GM12801 (cell line): ENCODE results near the gene RTEL1.

Experiments used
- TF ChIP-seq, protein P1 (sequence below): IDR thresholded peaks from one replicate; pipeline ENCODE4 v1.5.1; 2011; ENCODE audit warnings: control low read depth; ENCODE audit not compliant: insufficient read length; ENCODE audit errors: extremely low read depth

RTEL1 gene

DNA sequence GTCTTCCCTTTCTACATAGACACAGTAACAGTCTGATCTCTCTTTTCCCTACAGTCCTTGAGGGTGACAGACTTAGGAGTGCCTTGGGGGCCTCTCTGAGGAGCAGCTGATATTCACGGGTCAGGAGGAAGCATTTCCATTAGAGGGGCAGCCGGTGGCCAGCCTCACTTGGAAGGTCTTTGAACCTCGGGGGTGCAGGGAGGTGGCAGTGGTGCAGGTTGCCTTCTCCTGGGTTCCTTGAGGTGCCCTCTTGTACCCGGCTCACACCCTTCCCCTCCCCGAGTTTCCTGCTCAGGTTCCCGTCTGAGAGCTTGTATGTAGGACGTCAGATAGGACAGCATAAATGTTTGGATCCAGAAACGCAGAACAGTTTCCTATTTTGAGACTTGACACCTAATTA lies 2.5 kb downstream of the RTEL1 start:
- TF ChIP-seq, protein P1, sequence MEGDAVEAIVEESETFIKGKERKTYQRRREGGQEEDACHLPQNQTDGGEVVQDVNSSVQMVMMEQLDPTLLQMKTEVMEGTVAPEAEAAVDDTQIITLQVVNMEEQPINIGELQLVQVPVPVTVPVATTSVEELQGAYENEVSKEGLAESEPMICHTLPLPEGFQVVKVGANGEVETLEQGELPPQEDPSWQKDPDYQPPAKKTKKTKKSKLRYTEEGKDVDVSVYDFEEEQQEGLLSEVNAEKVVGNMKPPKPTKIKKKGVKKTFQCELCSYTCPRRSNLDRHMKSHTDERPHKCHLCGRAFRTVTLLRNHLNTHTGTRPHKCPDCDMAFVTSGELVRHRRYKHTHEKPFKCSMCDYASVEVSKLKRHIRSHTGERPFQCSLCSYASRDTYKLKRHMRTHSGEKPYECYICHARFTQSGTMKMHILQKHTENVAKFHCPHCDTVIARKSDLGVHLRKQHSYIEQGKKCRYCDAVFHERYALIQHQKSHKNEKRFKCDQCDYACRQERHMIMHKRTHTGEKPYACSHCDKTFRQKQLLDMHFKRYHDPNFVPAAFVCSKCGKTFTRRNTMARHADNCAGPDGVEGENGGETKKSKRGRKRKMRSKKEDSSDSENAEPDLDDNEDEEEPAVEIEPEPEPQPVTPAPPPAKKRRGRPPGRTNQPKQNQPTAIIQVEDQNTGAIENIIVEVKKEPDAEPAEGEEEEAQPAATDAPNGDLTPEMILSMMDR, result no peak

DNA sequence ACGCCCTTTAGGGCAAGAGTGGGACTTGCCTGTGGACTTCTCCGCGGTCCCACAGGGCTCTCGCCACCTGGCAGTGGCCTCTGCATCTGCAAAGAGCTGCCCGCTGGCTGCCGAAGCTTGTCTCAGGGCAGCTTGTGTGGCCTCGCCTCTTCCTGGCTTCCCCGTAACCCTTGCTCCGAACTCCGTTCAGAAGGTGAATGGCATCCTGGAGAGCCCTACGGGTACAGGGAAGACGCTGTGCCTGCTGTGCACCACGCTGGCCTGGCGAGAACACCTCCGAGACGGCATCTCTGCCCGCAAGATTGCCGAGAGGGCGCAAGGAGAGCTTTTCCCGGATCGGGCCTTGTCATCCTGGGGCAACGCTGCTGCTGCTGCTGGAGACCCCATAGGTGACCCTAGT lies 3.0 kb downstream of the RTEL1 start:
- TF ChIP-seq, protein P1, result no peak

DNA sequence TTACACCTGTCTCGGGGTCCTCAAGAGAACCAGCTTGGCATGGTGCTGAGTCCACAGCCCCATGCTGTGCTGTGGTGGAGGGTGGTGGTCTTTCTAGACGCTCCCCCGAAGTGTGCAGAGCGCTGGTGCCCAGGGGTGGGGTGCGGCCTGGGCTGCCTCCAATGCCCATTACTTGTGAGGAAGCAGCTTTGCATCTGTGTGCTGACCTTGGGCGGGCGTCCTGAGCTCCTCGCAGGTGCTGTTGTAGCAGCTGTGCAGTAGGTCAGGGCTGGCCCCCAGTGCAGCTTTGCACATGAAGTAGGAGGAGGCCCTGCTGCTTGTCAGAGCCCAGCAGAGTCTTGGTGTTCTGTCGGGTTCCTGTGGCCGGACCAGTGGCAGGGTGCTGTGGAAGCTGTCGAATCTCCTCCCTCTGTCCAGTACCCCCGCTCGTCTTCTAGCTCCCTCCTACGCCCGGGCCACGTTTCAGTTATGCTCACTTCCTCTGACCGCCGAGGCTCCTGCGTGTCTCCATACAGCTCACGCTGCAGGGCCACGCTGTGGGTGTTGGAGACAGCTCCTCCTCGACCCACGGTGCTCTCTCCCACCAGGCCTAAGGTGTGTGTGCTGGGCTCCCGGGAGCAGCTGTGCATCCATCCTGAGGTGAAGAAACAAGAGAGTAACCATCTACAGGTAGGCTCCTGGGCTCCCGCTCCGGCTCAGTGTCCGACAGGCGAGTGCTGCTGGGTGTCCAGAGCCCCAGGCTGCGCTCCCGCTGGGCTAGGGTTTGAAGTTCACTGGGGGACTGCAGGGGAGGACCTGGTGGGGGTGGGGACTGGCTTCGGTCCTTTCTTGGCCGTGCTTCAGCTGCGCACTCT lies 4.1 kb downstream of the RTEL1 start:
- TF ChIP-seq, protein P1, result no peak

DNA sequence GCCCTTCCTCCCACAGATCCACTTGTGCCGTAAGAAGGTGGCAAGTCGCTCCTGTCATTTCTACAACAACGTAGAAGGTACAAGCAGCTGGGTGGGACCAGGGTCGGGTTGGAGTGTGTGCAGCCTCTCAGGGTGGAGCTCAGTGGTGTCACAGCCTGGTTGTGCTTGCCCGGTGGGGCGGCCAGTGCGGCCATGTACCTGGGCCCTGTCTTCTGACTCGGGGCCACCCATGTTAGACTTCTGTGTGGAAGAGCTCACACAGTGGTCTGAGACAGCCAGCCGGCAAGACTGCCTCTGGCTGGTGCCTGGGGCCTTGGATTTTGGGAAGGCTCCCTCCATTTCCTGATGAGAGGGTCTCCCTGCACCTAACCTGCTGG lies 4.7 kb downstream of the RTEL1 start:
- TF ChIP-seq, protein P1, result no peak

DNA sequence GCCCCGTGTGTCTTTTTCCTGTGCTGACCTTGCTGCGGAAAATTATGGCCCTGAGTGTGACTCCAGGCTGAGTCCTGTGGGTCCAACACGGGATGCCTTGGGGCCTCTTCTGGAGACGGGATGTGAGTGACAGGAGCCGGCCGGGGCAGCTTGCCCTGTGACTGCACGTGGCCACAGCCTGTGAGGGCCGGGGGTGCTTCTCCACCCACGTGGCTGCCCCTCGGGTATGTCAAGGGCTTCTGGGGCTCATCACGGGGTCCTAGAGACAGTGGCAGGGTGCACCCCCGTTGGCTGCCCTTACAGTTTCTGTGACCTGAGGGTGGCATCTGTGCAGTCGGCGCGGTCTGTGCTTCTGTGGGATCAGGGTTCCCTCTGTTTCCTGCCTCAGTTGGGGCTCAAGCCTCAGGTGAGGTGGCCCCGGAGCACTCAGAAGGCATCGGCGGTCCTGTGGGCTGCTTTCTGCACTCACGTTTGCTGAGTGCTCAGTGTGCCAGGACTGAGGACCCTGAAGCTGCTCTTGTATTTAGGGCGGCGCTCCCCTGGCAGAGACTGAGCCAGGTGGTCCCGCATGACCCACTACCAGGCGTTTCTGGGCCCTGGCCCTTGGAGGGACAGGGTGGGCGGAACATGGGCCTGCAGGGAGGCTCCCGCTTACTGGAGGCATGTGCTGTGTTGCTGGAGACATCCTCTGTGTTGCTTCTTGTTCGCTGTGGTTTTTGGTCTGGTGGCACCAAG lies 5.4 kb downstream of the RTEL1 start:
- TF ChIP-seq, protein P1, result no peak

DNA sequence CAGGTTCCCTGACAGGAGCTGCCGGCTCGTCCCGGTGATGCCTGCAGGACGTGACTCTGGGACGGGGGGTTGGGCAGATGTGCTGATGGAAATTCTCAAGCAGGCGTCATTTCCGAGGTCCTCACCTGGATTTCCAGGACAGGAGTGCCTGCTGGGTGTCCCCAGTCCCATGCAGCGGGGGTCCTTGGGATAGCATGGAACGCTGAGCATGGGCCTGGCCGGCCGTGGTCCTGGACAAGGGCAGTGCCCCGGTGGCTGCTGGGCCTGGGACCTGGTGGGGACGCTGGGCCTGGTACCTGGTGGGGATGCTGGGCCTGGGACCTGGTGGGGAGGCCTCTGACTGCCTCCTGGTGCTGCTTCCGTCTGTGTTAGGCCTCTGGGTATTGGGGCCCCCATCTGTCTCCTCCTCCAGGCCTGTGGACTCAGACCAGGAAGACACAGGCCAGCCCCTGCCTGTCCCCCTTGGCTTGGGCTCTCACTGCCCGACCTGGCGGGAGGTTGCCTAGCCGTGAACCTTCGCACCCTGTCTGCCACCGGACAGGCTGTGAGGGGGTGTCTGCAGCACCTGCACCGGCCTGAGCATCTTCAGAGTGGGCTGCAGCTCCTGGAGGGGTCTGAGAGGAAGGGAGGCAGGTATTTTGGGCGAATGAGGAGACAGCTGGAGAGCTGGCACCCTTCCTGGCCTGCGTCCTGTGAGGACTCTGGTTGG lies 6.2 kb downstream of the RTEL1 start:
- TF ChIP-seq, protein P1, result no peak
